ENCODE measurements around the gene MYF6. TPM values are rescaled to one million over a fixed set of nuclear protein-coding genes. Genes with fewer than 3 reads are reported as not detected.

MYF6 gene
- total RNA-seq (not detected), polyA plus RNA-seq (not detected)
- long read RNA-seq, donor 1: 0 reads
- long read RNA-seq, donor 2: 0 reads
- long read RNA-seq, donor 3: 0 reads
- long read RNA-seq, donor 4: 0 reads
- long read RNA-seq, donor 5: 0 reads

GRCh38 chr12:80707126-80707829 lies at the start of gene MYF6:
Gene MYF6, plus strand, starts transcription at chr12:80707634. Its CDS starts 86 bp downstream, at chr12:80707720.
- no peak within 1 kb of the TSS for H3K4me3 ChIP-seq

GRCh38 chr12:80659512-80660063 lies 47.8 kb upstream of the MYF6 start:
- Histone ChIP-seq H3K4me3 (no peak overlapping the region), H3K36me3 (ENCODE audit: control insufficient read depth in 4 of 4, insufficient read depth in 4 of 4, low read length in 4 of 4) (no peaks in the 10 kb centered on the region), H3K4me1 (ENCODE audit: control insufficient read depth in 5 of 5, insufficient read depth in 5 of 5, low read length in 5 of 5) (no peaks in the 10 kb centered on the region), H3K9ac (ENCODE audit: insufficient read depth in 1 of 2, low read length in 2 of 2) (no peak overlapping the region), H3K27ac (ENCODE audit: low read depth in 1 of 2, low read length in 1 of 2) (no peak overlapping the region), H3K27me3 (ENCODE audit: control insufficient read depth in 3 of 3, insufficient read depth in 3 of 3, low read length in 2 of 3) (no peaks in the 10 kb centered on the region), H3K9me3 (ENCODE audit: control insufficient read depth in 4 of 4, insufficient read depth in 3 of 4, low read length in 3 of 4) (no peaks in the 10 kb centered on the region)
- TF ChIP-seq, protein P1, sequence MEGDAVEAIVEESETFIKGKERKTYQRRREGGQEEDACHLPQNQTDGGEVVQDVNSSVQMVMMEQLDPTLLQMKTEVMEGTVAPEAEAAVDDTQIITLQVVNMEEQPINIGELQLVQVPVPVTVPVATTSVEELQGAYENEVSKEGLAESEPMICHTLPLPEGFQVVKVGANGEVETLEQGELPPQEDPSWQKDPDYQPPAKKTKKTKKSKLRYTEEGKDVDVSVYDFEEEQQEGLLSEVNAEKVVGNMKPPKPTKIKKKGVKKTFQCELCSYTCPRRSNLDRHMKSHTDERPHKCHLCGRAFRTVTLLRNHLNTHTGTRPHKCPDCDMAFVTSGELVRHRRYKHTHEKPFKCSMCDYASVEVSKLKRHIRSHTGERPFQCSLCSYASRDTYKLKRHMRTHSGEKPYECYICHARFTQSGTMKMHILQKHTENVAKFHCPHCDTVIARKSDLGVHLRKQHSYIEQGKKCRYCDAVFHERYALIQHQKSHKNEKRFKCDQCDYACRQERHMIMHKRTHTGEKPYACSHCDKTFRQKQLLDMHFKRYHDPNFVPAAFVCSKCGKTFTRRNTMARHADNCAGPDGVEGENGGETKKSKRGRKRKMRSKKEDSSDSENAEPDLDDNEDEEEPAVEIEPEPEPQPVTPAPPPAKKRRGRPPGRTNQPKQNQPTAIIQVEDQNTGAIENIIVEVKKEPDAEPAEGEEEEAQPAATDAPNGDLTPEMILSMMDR (IDR thresholded peaks at IDR 0.05; ENCODE audit: control extremely low read depth, extremely low read depth): no peak
- ATAC-seq (ENCODE audit: insufficient read depth, low FRiP score) (no peak), DNase-seq (no peak)
- WGBS, 2 donors: 81 to 85% methylated on average over 5 of the region's 5 CpGs

More at GRCh38 chr12:80707126-80707829, at the start of gene MYF6:
- ATAC-seq (ENCODE audit: insufficient read depth, low FRiP score): no peak
- TF ChIP-seq, protein P1 (IDR thresholded peaks at IDR 0.05; ENCODE audit: control extremely low read depth, extremely low read depth): no peak
- Histone ChIP-seq H3K9ac (ENCODE audit: insufficient read depth in 1 of 2, low read length in 2 of 2) (no peak within 1 kb of the TSS), H3K27me3 (ENCODE audit: control insufficient read depth in 3 of 3, insufficient read depth in 3 of 3, low read length in 2 of 3) (peaks cover 10 to 30% (median 12%) of the 10 kb centered on the region in 3 donors), H3K9me3 (ENCODE audit: control insufficient read depth in 4 of 4, insufficient read depth in 3 of 4, low read length in 3 of 4) (no peaks in the 10 kb centered on the region), H3K4me1 (ENCODE audit: control insufficient read depth in 5 of 5, insufficient read depth in 5 of 5, low read length in 5 of 5) (peaks cover 0 to 11% (median 3%) of the 10 kb centered on the region in 5 donors), H3K36me3 (ENCODE audit: control insufficient read depth in 4 of 4, insufficient read depth in 4 of 4, low read length in 4 of 4) (no peaks in the 10 kb centered on the region), H3K27ac (ENCODE audit: low read depth in 1 of 2, low read length in 1 of 2) (no peak within 1 kb of the TSS)
- DNase-seq: no peak
- WGBS, 2 donors: 64 to 65% methylated on average over 4 of the region's 4 CpGs

- Histone ChIP-seq H3K27me3 (ENCODE audit: control insufficient read depth in 3 of 3, insufficient read depth in 3 of 3, low read length in 2 of 3) (no peaks in the 10 kb centered on the region), H3K36me3 (ENCODE audit: control insufficient read depth in 4 of 4, insufficient read depth in 4 of 4, low read length in 4 of 4) (no peaks in the 10 kb centered on the region), H3K9ac (ENCODE audit: insufficient read depth in 1 of 2, low read length in 2 of 2) (no peak overlapping the region), H3K27ac (ENCODE audit: low read depth in 1 of 2, low read length in 1 of 2) (no peak overlapping the region), H3K4me3 (no peak overlapping the region), H3K9me3 (ENCODE audit: control insufficient read depth in 4 of 4, insufficient read depth in 3 of 4, low read length in 3 of 4) (no peaks in the 10 kb centered on the region), H3K4me1 (ENCODE audit: control insufficient read depth in 5 of 5, insufficient read depth in 5 of 5, low read length in 5 of 5) (no peaks in the 10 kb centered on the region)
- DNase-seq (no peak), ATAC-seq (ENCODE audit: insufficient read depth, low FRiP score) (no peak)
- TF ChIP-seq, protein P1 (IDR thresholded peaks at IDR 0.05; ENCODE audit: control extremely low read depth, extremely low read depth): no peak
Measured at GRCh38 chr12:80662586-80662985, 44.8 kb upstream of the MYF6 start.
